22Rv1 (cell line): ENCODE results near the gene CYP27A1.

ENCODE experiments used
- H3K27ac ChIP-seq: fragments of 450-650 bp; 2 replicates; pipeline ENCODE4 v1.5.1; 2017
- ZFX ChIP-seq: fragments of 450-650 bp; IDR thresholded peaks from 2 replicates; pipeline ENCODE4 v1.6.1; 2017; ENCODE audit warnings: antibody characterized with exemption, borderline replicate concordance
- TF ChIP-seq, protein P1 (sequence below): fragments of 450-650 bp; IDR thresholded peaks from 2 replicates; pipeline ENCODE4 v1.5.1; 2017; ENCODE audit warnings: mild to moderate bottlenecking

CYP27A1 gene

GRCh38 chr2:218856167-218856895, 74.4 kb downstream of the CYP27A1 start:
- no peak for TF ChIP-seq ZFX
- TF ChIP-seq, protein P1, sequence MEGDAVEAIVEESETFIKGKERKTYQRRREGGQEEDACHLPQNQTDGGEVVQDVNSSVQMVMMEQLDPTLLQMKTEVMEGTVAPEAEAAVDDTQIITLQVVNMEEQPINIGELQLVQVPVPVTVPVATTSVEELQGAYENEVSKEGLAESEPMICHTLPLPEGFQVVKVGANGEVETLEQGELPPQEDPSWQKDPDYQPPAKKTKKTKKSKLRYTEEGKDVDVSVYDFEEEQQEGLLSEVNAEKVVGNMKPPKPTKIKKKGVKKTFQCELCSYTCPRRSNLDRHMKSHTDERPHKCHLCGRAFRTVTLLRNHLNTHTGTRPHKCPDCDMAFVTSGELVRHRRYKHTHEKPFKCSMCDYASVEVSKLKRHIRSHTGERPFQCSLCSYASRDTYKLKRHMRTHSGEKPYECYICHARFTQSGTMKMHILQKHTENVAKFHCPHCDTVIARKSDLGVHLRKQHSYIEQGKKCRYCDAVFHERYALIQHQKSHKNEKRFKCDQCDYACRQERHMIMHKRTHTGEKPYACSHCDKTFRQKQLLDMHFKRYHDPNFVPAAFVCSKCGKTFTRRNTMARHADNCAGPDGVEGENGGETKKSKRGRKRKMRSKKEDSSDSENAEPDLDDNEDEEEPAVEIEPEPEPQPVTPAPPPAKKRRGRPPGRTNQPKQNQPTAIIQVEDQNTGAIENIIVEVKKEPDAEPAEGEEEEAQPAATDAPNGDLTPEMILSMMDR = no peak
- no peak overlapping the region for H3K27ac ChIP-seq

GRCh38 chr2:218856896-218857243, 74.9 kb downstream of the CYP27A1 start:
- TF ChIP-seq, protein P1 = no peak
- TF ChIP-seq ZFX = no peak
- H3K27ac ChIP-seq = no peak overlapping the region

GRCh38 chr2:218857371-218858137, 75.6 kb downstream of the CYP27A1 start:
- TF ChIP-seq, protein P1 = no peak
- no peak for TF ChIP-seq ZFX

GRCh38 chr2:218858138-218858445, 76.1 kb downstream of the CYP27A1 start:
- no peak overlapping the region for H3K27ac ChIP-seq
- TF ChIP-seq, protein P1 = no peak
- no peak for TF ChIP-seq ZFX

More at GRCh38 chr2:218857371-218858137, 75.6 kb downstream of the CYP27A1 start:
- H3K27ac ChIP-seq = no peak overlapping the region

GRCh38 chr2:218858671-218859555, 77.0 kb downstream of the CYP27A1 start:
- no peak for TF ChIP-seq ZFX
- TF ChIP-seq, protein P1 = no peak
- no peak overlapping the region for H3K27ac ChIP-seq

DNA sequence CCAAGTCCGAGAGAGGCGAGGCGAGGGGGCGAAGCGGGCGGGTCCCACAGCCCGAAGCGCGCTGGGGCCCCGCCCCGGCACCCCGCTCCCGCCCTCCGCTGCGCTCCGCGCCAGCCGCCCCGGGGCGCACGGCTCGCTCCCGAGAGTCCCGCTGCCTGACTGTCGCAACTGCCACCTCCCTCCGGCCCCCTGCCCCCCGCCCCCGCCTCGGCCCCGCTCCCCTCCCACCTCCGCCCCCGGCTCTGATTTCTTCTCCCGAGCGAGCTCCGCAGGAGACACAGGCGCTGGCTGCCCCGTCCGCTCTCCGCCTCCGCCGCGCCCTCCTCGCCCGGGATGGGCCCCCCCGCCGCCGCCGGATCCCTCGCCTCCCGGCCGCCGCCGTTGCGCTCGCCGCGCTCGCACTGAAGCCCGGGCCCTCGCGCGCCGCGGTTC, 77.6 kb downstream of the CYP27A1 start, which contains the start of gene WNT6:
TSS of gene WNT6 (plus strand) at position 250 of the 432 bp plus-strand sequence. CDS start 233 bp downstream, outside the sequence.
- TF ChIP-seq, protein P1 = no peak
- TF ChIP-seq ZFX = no peak

More for the DNA sequence above, 77.6 kb downstream of the CYP27A1 start, which contains the start of gene WNT6:
- no peak within 1 kb of the TSS for H3K27ac ChIP-seq
